Esophagus (tissue), 2 donors: Measurements from ENCODE around the gene WTIP. TPM values are rescaled to one million over a fixed set of nuclear protein-coding genes. Genes with fewer than 3 reads are reported as not detected.
A peak's percentile ranks its signal among the peaks of the same experiment; 100 is the strongest.
"Not testable (repeated sequence)": the region's sequence is repeated elsewhere in the genome, so short reads cannot be mapped to it uniquely, and the experiment has no call there.

Experiments
- H3K27ac ChIP-seq, 2 donors: one replicate each; pipeline ENCODE4 v1.5.1; 2013; ENCODE audit warnings: low read depth in 2 of 2, mild to moderate bottlenecking in 2 of 2, inconsistent platforms in 1 of 2, low read length in 1 of 2, moderate library complexity in 1 of 2
- H3K27me3 ChIP-seq, 2 donors: one replicate each; pipeline ENCODE4 v1.6.1; 2013; ENCODE audit warnings: low read length in 2 of 2, control low read depth in 1 of 2, mild to moderate bottlenecking in 1 of 2; ENCODE audit not compliant: insufficient read depth in 2 of 2, control insufficient read depth in 1 of 2
- H3K36me3 ChIP-seq, 2 donors: one replicate each; pipeline ENCODE4 v1.6.1; 2013; ENCODE audit warnings: low read length in 1 of 2; ENCODE audit not compliant: control insufficient read depth in 2 of 2, insufficient read depth in 2 of 2
- H3K4me1 ChIP-seq, 2 donors: one replicate each; pipeline ENCODE4 v1.6.1; 2013; ENCODE audit warnings: low read length in 1 of 2; ENCODE audit not compliant: control insufficient read depth in 2 of 2, insufficient read depth in 2 of 2
- H3K4me3 ChIP-seq, 2 donors: one replicate each; pipeline ENCODE4 v1.5.1; 2013; ENCODE audit warnings: low read length in 2 of 2, mild to moderate bottlenecking in 2 of 2, low read depth in 1 of 2, moderate library complexity in 1 of 2
- H3K9me3 ChIP-seq, 2 donors: one replicate each; pipeline ENCODE4 v1.6.1; 2013; ENCODE audit warnings: mild to moderate bottlenecking in 2 of 2, low read depth in 1 of 2, low read length in 1 of 2, moderate library complexity in 1 of 2; ENCODE audit not compliant: control insufficient read depth in 2 of 2, insufficient read depth in 1 of 2
- WGBS, 2 donors: extraction: QIAGEN DNeasy Blood & Tissue Kit; methylation state at CpG; one replicate each; pipeline ENCODE4 v1.1.7; 2013; 5-methylcytosine and 5-hydroxymethylcytosine counted together
- polyA plus RNA-seq, 2 donors: library from polyadenylated mRNA; stranded (reverse); fragments of 200-250 nt; gene quantifications; one replicate each; pipeline ENCODE4 v1.2.3, GENCODE V29; 2013
- donor health status: healthy with polysubstance abuse.
- donor health status: Bipolar disorder and iron deficiency.

Gene WTIP
- 1 to 10 TPM; 1.3 to 2.8 TPM for polyA plus RNA-seq

GRCh38 chr19:34480971-34481841 is at the start of gene WTIP:
Gene WTIP, plus strand, starts transcription at chr19:34481758. Its CDS starts 217 bp downstream, at chr19:34481975.
- no peaks in the 10 kb centered on the region for H3K36me3 ChIP-seq
- no peaks in the 10 kb centered on the region for H3K27me3 ChIP-seq
- peaks cover 3 to 10% of the 10 kb centered on the region in 2 donors for H3K4me1 ChIP-seq
- H3K4me3 ChIP-seq: peak within 1 kb of the TSS; percentile 61 to 67
- 6% methylated on average over 61 to 95 of the region's 95 CpGs for WGBS, 2 donors
- no peaks in the 10 kb centered on the region for H3K9me3 ChIP-seq
- peak within 1 kb of the TSS; percentile 56 to 74 for H3K27ac ChIP-seq

GRCh38 chr19:34432797-34433196 is 48.8 kb upstream of the WTIP start:
- no peaks in the 10 kb centered on the region for H3K9me3 ChIP-seq
- no peak overlapping the region for H3K27ac ChIP-seq
- H3K4me3 ChIP-seq: no peak overlapping the region
- H3K4me1 ChIP-seq: no peaks in the 10 kb centered on the region
- WGBS, 2 donors: 73 to 81% methylated on average over 5 of the region's 5 CpGs
- H3K36me3 ChIP-seq: peaks cover 0 to 9% of the 10 kb centered on the region in 2 donors
- no peaks in the 10 kb centered on the region for H3K27me3 ChIP-seq

- H3K4me3 ChIP-seq: no peak overlapping the region
- H3K27me3 ChIP-seq: no peaks in the 10 kb centered on the region
- no peaks in the 10 kb centered on the region for H3K4me1 ChIP-seq
- H3K9me3 ChIP-seq: no peaks in the 10 kb centered on the region
- H3K36me3 ChIP-seq: peaks cover 0 to 11% of the 10 kb centered on the region in 2 donors
- H3K27ac ChIP-seq: no peak overlapping the region
- WGBS, 2 donors: 84 to 88% methylated on average over 3 of the region's 3 CpGs
Measured at GRCh38 chr19:34436716-34437115, 44.8 kb upstream of the WTIP start.

- Histone ChIP-seq H3K27ac (no peak overlapping the region), H3K36me3 (peaks cover 7 to 12% of the 10 kb centered on the region in 2 donors), H3K27me3 (no peaks in the 10 kb centered on the region), H3K9me3 (no peaks in the 10 kb centered on the region), H3K4me3 (no peak overlapping the region), H3K4me1 (no peaks in the 10 kb centered on the region)
- WGBS, 2 donors: 98% methylated on average over 3 of the region's 3 CpGs
Measured at GRCh38 chr19:34448191-34448590, 33.4 kb upstream of the WTIP start.

- no peaks in the 10 kb centered on the region for H3K36me3 ChIP-seq
Measured at GRCh38 chr19:34452723-34453122, 28.8 kb upstream of the WTIP start.

GRCh38 chr19:34454091-34454490 is 27.5 kb upstream of the WTIP start:
- Histone ChIP-seq H3K4me1 (no peaks in the 10 kb centered on the region), H3K27ac (no peak overlapping the region), H3K9me3 (no peaks in the 10 kb centered on the region), H3K27me3 (no peaks in the 10 kb centered on the region), H3K4me3 (no peak overlapping the region), H3K36me3 (no peaks in the 10 kb centered on the region)
- WGBS, 2 donors: 88 to 90% methylated on average over 2 of the region's 2 CpGs

More at GRCh38 chr19:34452723-34453122, 28.8 kb upstream of the WTIP start:
- Histone ChIP-seq H3K27ac (no peak overlapping the region), H3K4me1 (no peaks in the 10 kb centered on the region), H3K4me3 (no peak overlapping the region), H3K27me3 (no peaks in the 10 kb centered on the region), H3K9me3 (no peaks in the 10 kb centered on the region)

- Histone ChIP-seq H3K4me1 (no peaks in the 10 kb centered on the region), H3K27me3 (no peaks in the 10 kb centered on the region), H3K9me3 (no peaks in the 10 kb centered on the region), H3K27ac (no peak overlapping the region), H3K36me3 (no peaks in the 10 kb centered on the region), H3K4me3 (no peak overlapping the region)
- 85 to 92% methylated on average over 3 of the region's 3 CpGs for WGBS, 2 donors
Measured at GRCh38 chr19:34454685-34455084, 26.9 kb upstream of the WTIP start.

GRCh38 chr19:34455783-34456480 is 25.6 kb upstream of the WTIP start:
- WGBS, 2 donors: 91 to 92% methylated on average over 17 of the region's 17 CpGs
- not testable (repeated sequence) for H3K36me3 ChIP-seq, H3K9me3 ChIP-seq, H3K27ac ChIP-seq, H3K4me3 ChIP-seq, H3K27me3 ChIP-seq, H3K4me1 ChIP-seq

GRCh38 chr19:34457446-34457845 is 24.1 kb upstream of the WTIP start:
- Histone ChIP-seq H3K36me3 (peaks cover 5 to 8% of the 10 kb centered on the region in 2 donors), H3K9me3 (no peaks in the 10 kb centered on the region), H3K27ac (no peak overlapping the region), H3K4me1 (no peaks in the 10 kb centered on the region), H3K4me3 (no peak overlapping the region), H3K27me3 (no peaks in the 10 kb centered on the region)
- 67 to 69% methylated on average over 4 of the region's 4 CpGs for WGBS, 2 donors
